Heart left ventricle (tissue), 16 donors: Measurements from ENCODE around the gene CALCA. TPM values are rescaled to one million over a fixed set of nuclear protein-coding genes. Genes with fewer than 3 reads are reported as not detected.

Experiments
- ATAC-seq, 4 donors: fragments of 200-7000 bp; cut with Tn5 transposase; one replicate each; pipeline ENCODE4 v1.9.1; 2020 to 2022; ENCODE audit warnings: moderate library complexity in 4 of 4, mild to moderate bottlenecking in 3 of 4, moderate number of reproducible peaks in 1 of 4
- DNase-seq, 5 donors: peaks; one replicate each; pipeline ENCODE4 v3.0.0-alpha.2; 2020
- H3K27ac ChIP-seq, 12 donors: fragments of 200-600 bp; sonication (generic) in 4 of 12; one replicate each; pipeline versions ENCODE4 v1.5.0 to v1.8.0; 2016 to 2022; ENCODE audit warnings: mild to moderate bottlenecking in 2 of 12
- H3K27me3 ChIP-seq, 9 donors: fragments of 200-600 bp; sonication (generic) in 2 of 9; one replicate each; pipeline versions ENCODE4 v1.5.1 to v1.8.0; 2016 to 2022; ENCODE audit warnings: mild to moderate bottlenecking in 3 of 9
- H3K36me3 ChIP-seq, 9 donors: fragments of 200-600 bp; sonication (generic) in 2 of 9; one replicate each; pipeline versions ENCODE4 v1.5.0 to v1.8.0; 2018 to 2022; ENCODE audit warnings: mild to moderate bottlenecking in 2 of 9
- H3K4me1 ChIP-seq, 12 donors: fragments of 200-600 bp; sonication (generic) in 4 of 12; one replicate each; pipeline versions ENCODE4 v1.5.0 to v1.8.0; 2016 to 2022; ENCODE audit warnings: mild to moderate bottlenecking in 3 of 12
- H3K4me3 ChIP-seq, 12 donors: fragments of 200-600 bp; sonication (generic) in 4 of 12; one replicate each; pipeline versions ENCODE4 v1.5.0 to v1.8.0; 2017 to 2022; ENCODE audit warnings: mild to moderate bottlenecking in 9 of 12, moderate library complexity in 4 of 12
- H3K9me3 ChIP-seq, 12 donors: fragments of 200-600 bp; sonication (generic) in 4 of 12; one replicate each; pipeline versions ENCODE4 v1.5.0 to v1.8.0; 2016 to 2022; ENCODE audit warnings: mild to moderate bottlenecking in 1 of 12
- CTCF ChIP-seq, 12 donors: fragments of 200-600 bp; sonication (generic) in 4 of 12; IDR thresholded peaks; one replicate each; pipeline versions ENCODE4 v1.5.0 to v1.8.0; 2018 to 2022; ENCODE audit warnings: antibody characterized with exemption in 12 of 12, mild to moderate bottlenecking in 5 of 12
- POLR2A ChIP-seq, 2 donors: fragments of 450-650 bp; IDR thresholded peaks; one replicate each; pipeline ENCODE4 v1.6.1; 2017; ENCODE audit warnings: antibody characterized with exemption in 2 of 2, mild to moderate bottlenecking in 2 of 2, moderate library complexity in 2 of 2
- WGBS, 4 donors: extraction: QIAGEN DNeasy Blood & Tissue Kit in 2 of 4; methylation state at CpG; one replicate each; pipeline versions ENCODE4 v1.1.5 to v1.1.7; 2013 to 2018; 5-methylcytosine and 5-hydroxymethylcytosine counted together
- intact Hi-C, 10 donors: fragments of 100-400 bp; cut with DNase I; formaldehyde crosslinking; loops; one replicate each; pipeline versions ENCODE4 v1.11.1 to v1.14.2; 2022
- polyA plus RNA-seq, 2 donors: library from polyadenylated mRNA; stranded (reverse); fragments of 200-250 nt; gene quantifications; one replicate each; pipeline ENCODE4 v1.2.3, GENCODE V29; 2013
- total RNA-seq, 9 donors: library from RNA; depleted of rRNA in 2 of 9; stranded (reverse); fragments of >200 nt in 2 of 9; fragmentation: NEBNext Ultra II Directional in 3 of 9; extraction: Animal tissue kit (Norgen Biotek cat#: 25700) in 3 of 9; gene quantifications; one replicate each; pipeline versions ENCODE4 v1.1.0 to v1.2.4, GENCODE V29; 2016 to 2023
- donor health status: ischemic (EF 13 %, LVEDD 7.1; RV severe dilation, severe dysfunction).
- donor health status: healthy with polysubstance abuse.
- donor health status: DM: no; HTN: yes; CAD: no.
- donor health status: DM: no; HTN: no; CAD: no.
- donor health status: ischemic (EF 25% LVEDD 6.9; RV normal size, moderate dysfunction).
- donor health status: ischemic (EF 25% LVEDD 5.7; RV mildly dilated, moderate dysfunction).
- donor health status: healthy.
- donor health status: DM: yes; HTN: yes; CAD: no.
- donor health status: ischemic (EF 35%, LVEDD 5.7; RV mildly dilated, moderate dysfunction).
- donor health status: nonischemic (EF 11% LVEDD 7.7; RV severe dilation, severe dysfunction).
- donor health status: DM: yes; HTN: yes; CAD: no.
- donor health status: PGD.
- donor health status: ischemic (EF 29% LVEDD 5.4; RV normal size, mild dysfunction).
- donor health status: nonischemic (EF 23%, LVEDD 6.1; RV moderate dilation, normal function).

CALCA gene
- total and polyA plus RNA-seq, 11 donors = 0.28 to 4.7 (median 2.5) TPM; not detected in 7

- intact Hi-C loops = no loop called here
- no peak for TF ChIP-seq POLR2A (IDR thresholded peaks at IDR 0.05)
- no peak for TF ChIP-seq CTCF (IDR thresholded peaks at IDR 0.05)
- Histone ChIP-seq H3K27me3 (peaks cover 9 to 49% (median 39%) of the 10 kb centered on the region in 9 donors), H3K36me3 (no peaks in the 10 kb centered on the region), H3K27ac (no peak overlapping the region), H3K4me3 (no peak overlapping the region), H3K4me1 (peaks cover 0 to 11% (median 0%) of the 10 kb centered on the region in 12 donors), H3K9me3 (no peaks in the 10 kb centered on the region)
- DNase-seq (no peak), ATAC-seq (no peak)
- 80 to 89% (median 84%) methylated on average over 5 of the region's 5 CpGs for WGBS, 4 donors
Observed at GRCh38 chr11:14967581-14968243, 4.4 kb downstream of the CALCA start.

GRCh38 chr11:14956111-14956510 lies 16.0 kb downstream of the CALCA start:
- no peak for DNase-seq
- H3K4me1 ChIP-seq = no peaks in the 10 kb centered on the region
- no peaks in the 10 kb centered on the region for H3K9me3 ChIP-seq
- no peaks in the 10 kb centered on the region for H3K36me3 ChIP-seq
- no peak overlapping the region for H3K27ac ChIP-seq
- no peak for ATAC-seq
- 71 to 83% (median 76%) methylated on average over 2 of the region's 2 CpGs for WGBS, 4 donors
- H3K27me3 ChIP-seq = peaks cover 0 to 5% (median 0%) of the 10 kb centered on the region in 9 donors
- intact Hi-C loops = no loop called here
- TF ChIP-seq CTCF (IDR thresholded peaks at IDR 0.05) (no peak), POLR2A (IDR thresholded peaks at IDR 0.05) (no peak)
- no peak overlapping the region for H3K4me3 ChIP-seq

- DNase-seq = no peak
- no peaks in the 10 kb centered on the region for H3K36me3 ChIP-seq
- no peak for TF ChIP-seq POLR2A (IDR thresholded peaks at IDR 0.05)
- no peak for TF ChIP-seq CTCF (IDR thresholded peaks at IDR 0.05)
- H3K27me3 ChIP-seq = peaks cover 0 to 3% (median 0%) of the 10 kb centered on the region in 9 donors
- H3K4me1 ChIP-seq = no peaks in the 10 kb centered on the region
- H3K27ac ChIP-seq = no peak overlapping the region
- H3K4me3 ChIP-seq = no peak overlapping the region
- H3K9me3 ChIP-seq = no peaks in the 10 kb centered on the region
- no peak for ATAC-seq
- intact Hi-C loops = no loop called here
Observed at GRCh38 chr11:14954581-14954980, 17.6 kb downstream of the CALCA start.

- ATAC-seq (no peak), DNase-seq (no peak)
- Histone ChIP-seq H3K36me3 (no peaks in the 10 kb centered on the region), H3K27ac (no peak overlapping the region), H3K4me3 (no peak overlapping the region), H3K9me3 (no peaks in the 10 kb centered on the region), H3K4me1 (no peaks in the 10 kb centered on the region), H3K27me3 (peaks cover 0 to 3% (median 0%) of the 10 kb centered on the region in 9 donors)
- TF ChIP-seq CTCF (IDR thresholded peaks at IDR 0.05) (no peak), POLR2A (IDR thresholded peaks at IDR 0.05) (no peak)
- intact Hi-C loops = no loop called here
Observed at GRCh38 chr11:14953904-14954303, 18.2 kb downstream of the CALCA start.
